GM19193 (cell line): ENCODE measurements around the gene SLC39A9.

Experiments
- POLR2A ChIP-seq: IDR thresholded peaks from 4 replicates; pipeline ENCODE4 v1.6.1; 2011; ENCODE audit not compliant: insufficient read depth, insufficient read length; ENCODE audit errors: extremely low read depth

Gene SLC39A9

DNA sequence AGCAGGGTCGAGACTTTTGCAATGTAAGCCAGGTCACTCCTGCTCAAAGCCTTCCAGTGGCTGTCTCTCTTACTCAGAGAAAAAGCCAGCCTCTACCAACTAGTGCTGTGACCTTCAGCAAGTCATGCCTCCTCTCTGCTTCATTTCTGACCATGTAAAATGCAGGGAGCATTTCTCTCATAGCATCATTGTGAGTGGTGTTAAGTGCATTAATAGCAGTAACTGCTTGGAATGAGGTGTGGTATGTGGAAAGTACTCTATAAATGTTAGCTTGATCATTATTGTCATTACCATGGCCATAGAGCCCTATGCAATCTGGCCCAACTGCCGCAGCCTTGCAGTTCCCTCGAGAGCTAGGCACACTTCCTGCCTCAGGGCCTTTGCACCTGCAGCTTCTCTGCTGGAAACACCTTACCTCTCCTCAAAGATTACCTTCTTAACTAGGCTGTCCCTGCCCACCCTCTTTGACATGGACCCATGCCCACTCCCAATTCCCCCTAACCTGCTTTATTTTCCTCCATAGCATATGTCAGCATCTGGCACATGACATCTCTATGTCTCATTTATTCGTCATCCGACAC, 96.9 kb downstream of the SLC39A9 start:
- no peak for TF ChIP-seq POLR2A

DNA sequence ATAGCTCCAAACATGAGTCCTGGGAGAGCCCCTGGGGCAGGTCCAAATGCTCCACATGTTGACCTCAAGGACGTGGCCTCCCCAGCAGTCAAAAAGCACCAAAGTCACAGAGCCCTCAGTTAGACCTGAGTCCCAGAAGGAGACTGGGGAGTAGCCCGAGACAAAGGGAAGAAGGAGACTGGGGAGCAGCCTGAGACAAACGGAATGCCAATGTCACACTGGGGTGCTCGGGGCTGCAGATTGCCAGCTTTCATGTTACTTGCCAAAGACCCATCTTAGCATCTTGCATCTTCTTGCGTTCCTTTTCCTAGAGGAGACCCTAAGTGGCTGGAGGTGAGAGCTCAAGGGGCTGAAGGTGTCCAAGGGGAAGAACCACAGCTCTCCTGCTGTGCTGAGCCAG, 100.9 kb downstream of the SLC39A9 start:
- no peak for TF ChIP-seq POLR2A

DNA sequence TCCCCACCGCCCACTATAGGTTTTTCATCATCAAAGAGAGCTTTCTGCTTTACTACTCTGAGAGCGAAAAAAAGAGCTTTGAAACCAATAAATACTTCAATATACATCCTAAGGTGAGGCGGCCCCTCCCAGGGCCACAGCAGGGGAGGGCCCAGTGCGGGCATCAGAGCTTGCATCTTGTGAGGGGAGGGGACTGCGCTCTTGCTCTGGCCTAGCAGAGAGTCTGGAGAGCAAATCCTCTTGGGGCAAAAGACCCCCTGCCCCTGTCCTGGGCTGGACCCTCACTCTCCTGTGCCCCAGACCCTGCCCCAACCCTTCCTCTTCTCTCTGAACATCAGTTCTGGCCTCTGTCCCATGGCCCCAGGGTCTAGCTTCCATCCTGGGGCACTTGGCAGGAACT, 101.6 kb downstream of the SLC39A9 start:
- TF ChIP-seq POLR2A: no peak

DNA sequence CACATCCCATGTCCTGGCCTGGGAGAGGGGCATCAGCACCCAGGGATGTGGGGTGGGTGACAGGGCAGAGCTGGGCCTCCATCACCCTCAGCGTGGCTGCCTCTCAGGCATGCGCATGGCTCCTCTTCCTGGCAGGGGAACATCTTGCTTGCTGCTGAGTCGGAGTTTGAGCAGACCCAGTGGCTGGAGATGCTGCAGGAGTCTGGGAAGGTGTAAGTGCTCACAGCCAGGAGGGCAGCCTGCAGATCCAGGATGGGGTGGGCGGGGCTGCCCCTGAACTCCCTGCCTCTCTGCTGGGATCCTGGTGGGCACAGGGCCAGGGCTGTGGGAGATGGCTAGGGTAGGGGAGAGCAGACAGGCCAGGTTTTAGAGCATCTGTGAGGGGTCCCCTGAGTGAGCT, 102.2 kb downstream of the SLC39A9 start:
- no peak for TF ChIP-seq POLR2A

DNA sequence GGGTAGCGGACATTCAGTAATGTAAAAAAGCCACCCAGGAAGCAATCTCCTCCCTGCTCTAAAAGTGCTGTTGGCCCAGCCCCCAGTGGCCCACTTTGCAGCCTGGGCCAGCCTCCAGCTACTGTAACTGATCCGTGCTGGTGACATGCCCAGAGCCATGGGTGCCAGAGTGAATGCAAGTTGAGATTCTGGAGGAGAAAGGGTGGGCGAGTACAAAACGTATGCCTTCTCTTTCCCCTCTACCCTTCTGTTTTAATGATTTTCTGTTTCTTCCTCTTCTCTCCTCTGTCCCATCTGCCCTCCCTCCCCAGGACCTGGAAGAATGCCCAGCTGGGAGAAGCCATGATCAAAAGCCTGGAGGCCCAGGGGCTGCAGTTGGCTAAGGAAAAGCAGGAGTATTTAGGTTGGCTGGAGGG, 102.9 kb downstream of the SLC39A9 start:
- no peak for TF ChIP-seq POLR2A

DNA sequence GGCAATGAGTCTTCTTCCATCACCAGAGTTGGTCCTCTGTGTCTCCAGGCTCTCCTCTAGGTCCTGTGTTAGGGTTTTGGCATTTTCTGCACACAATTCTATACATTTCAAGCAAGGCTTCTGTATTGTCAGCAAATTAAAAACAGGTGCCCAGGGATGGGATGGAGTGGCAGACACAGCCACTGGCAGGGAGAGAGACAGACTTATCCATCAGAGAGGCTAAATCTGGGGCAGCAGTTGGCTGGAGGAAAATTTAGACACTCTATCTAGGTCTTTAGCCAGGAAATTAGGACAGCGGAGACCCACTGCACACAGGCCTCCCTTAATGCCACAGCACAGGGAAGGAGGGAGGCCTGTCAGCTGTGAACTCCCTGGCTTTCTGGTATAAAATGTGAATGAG, 106.3 kb downstream of the SLC39A9 start:
- no peak for TF ChIP-seq POLR2A

GRCh38 chr14:69505338-69506240, 107.1 kb downstream of the SLC39A9 start:
- no peak for TF ChIP-seq POLR2A

DNA sequence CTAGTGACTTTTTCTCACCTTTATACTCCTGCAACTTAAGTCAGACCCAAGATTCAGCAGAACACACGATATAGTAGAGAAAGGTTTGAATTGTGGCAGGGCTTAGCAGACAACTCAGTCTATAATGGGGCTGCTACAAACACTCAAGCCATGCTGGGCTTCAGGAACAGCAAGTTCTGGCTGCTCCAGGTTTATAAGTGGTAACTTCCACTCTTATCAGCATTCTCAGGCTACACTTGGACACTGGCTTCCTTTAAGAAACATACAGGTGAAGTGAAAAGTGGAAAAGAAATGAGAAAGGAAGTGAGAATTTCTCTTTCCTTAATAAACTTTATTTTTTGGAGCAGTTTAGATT, 107.7 kb downstream of the SLC39A9 start:
- no peak for TF ChIP-seq POLR2A
